ENCODE data around the gene UBE2E2.
"Not testable (repeated sequence)": the region's sequence is repeated elsewhere in the genome, so short reads cannot be mapped to it uniquely, and the experiment has no call there.

Gene UBE2E2

DNA sequence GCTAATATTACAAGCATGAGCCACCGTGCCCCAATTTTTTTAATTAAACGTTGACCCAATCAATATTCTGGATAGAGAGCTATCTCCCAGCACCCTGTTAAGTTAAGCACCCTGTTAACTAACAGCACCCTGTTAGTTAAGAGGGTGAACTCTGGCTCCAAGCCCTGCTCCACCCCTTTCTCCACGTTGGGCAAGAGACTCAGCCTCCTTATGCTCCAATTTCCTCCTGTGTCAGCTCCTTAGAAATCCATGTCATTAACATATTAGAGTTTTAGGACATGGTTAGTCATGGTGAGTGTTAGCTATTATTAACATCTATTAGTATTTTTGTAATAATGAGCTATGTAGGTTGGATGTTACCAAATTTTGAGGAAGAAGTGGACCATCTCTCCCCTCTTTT, 385.4 kb downstream of the UBE2E2 start:
- DNase-seq (ENCODE audit: low spot score) = no peak

DNA sequence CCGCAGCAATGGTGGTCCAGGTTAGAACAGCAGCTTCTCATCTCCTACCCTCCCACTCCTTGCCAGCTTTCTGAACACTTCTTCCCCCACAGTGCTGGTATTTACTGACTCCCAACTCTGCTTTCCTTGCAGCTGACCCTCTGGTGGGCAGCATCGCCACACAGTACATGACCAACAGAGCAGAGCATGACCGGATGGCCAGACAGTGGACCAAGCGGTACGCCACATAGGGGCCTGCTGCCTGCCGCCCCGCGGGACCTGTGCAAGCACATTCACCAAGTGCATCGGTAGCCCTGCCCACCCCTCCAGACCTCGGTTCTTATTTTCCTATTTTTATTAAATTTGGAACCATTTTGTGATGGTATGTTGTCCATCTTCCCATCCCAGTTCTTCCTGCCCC, 386.5 kb downstream of the UBE2E2 start:
- DNase-seq (ENCODE audit: low spot score) = no peak

DNA sequence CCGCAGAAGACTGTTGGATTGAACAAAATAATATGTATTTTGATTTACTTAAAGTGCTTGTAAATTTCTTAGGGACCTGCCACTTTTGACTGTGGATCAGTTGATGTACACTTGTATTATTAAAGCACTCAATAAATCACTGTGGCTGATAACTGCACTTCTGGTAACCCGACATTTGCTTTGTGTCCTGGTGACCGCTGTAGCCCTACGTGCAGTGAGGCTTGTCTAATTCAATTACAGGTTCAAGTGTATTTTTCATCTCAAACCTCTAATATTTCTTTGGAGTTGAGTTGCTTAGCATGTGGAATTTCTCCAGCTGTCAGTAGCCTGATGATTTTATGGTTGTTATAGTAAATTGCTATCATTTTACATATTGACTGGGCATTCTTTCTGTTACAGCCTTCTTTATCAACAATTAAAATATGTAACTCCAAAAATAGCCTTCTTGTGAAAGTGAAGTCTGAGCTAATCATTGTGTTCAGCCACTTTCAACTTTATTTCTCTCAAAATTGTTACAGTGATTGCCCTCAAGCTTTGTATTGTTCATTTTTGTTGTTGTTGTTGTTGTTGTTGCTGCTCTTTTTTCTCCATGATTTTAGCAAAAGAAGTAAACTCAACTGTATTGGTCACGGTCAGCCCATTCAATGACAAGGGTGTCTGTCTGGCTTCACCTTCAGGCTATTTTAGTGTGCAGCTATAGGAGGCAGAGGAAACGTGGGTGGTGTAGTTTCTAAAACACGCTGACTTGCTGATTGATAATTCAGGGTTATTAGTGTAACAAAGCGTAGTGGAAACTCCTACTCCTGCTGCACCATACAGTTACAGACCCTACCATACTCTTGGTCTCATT, 387.5 kb downstream of the UBE2E2 start:
- no peak for DNase-seq (ENCODE audit: low spot score)

DNA sequence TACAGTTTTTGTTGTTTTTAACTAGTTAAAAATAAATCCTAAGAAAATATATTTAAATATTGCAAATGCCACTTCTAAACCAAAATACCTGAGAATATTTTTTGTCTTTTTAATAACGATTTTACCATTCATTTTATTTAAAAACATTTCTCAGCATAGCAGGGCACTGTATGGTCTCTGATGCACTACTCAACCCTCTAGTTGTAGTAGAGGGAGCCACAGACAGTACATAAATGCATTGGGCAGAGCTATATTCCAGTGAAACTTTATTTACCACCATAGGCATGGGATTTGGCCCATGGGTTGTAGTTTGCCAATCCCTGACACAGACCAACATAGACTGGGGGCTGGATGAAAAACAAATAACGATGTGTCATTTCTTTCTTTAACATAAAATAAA, 388.2 kb downstream of the UBE2E2 start:
- DNase-seq (ENCODE audit: low spot score) = no peak

DNA sequence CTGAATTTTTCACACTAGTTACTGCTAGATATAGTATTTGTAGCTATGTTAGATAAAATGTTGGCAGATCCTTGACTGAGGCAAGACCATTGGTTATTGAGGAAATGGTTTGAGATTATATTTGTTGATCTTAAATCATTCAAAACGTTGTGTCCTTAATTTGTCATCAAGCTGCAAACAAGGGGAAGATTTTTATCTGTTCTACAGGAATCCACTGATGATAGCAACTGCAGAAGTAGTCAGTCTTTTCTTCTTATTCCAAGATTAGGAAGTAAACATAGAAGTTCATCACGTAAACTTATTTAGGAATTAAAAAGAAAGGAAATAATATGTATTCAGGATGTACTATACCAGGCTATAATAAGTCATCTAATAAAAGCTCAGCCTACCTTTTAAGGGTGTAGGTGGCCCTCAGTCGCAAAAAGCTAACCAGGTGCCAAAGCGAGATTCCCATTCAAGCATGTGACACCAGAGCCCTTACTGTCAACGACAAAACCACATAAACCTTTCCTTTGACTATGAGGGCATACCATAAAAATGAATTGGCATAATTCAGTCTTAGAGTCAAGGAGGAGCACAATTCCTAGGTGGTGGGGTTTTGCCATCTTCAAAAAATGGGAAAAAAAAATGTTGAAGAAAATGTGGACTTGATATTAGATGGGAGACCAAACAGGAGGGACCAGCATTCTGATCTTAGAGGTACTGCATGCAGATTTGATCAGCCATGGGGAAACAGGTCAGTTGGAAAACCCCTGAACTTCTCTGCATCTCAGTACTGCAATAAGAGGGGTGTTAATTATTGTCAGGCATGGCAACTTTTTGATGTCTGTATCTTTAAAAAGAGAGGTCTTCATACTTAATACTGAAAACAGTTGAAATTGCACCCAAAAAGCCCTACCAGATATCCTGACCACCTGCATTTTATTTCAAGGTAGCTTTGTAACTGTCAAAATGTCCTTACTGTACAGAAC, 390.1 kb downstream of the UBE2E2 start:
- no peak for DNase-seq (ENCODE audit: low spot score)

DNA sequence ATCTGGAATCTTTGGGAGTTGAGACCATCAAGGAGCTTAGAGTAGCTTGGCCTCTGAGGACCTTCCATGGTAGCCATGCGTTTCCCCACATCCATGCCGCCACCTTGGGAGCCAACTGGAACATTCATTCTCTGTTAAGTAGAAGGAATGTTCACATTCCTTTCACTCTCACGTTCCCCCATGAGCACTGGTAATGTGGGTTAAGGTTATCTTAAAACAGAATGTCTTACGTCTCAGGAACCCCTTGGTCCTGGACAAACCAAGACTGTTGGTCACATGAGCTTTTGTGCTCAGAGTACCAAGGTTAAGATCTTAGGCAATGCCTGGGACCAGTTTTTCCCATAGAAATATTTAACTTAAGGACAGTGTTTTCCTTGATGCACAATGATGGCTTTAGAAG, 390.9 kb downstream of the UBE2E2 start:
- no peak for DNase-seq (ENCODE audit: low spot score)

DNA sequence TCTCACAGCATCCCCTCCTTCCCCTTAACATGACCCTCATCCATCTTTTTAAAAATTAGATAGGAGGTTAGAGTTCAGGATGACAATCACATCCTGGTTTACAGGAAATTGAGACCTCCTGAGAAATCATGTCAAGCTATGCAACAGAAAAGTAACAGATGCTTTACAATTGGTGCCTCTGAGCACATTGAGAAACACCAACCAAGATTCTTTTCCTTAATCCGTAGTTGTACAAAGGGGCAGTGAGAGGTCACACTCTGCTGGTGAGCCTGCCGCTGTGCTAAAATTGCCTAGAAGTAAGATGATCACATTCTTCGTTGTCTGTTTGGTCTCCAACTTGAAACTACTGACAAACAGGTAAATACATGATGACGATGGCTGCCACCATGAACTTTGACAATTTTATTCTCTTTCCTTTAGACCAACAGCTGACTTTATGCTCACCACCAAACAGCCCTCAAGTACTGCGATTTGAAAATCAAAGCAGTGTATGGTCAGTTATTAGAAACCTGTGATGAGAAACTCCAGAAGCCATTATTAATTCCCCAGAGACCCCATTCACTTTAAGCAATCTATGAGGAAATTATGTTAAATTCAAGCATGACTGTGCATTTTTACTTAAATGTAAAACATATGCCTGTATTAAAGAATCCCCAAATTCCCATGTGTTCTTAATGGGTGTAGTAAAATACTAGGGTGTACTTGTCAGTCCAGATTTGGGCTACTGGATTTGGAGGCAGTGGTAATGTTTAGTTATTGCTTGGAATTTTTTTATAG, 392.0 kb downstream of the UBE2E2 start:
- no peak for DNase-seq (ENCODE audit: low spot score)

DNA sequence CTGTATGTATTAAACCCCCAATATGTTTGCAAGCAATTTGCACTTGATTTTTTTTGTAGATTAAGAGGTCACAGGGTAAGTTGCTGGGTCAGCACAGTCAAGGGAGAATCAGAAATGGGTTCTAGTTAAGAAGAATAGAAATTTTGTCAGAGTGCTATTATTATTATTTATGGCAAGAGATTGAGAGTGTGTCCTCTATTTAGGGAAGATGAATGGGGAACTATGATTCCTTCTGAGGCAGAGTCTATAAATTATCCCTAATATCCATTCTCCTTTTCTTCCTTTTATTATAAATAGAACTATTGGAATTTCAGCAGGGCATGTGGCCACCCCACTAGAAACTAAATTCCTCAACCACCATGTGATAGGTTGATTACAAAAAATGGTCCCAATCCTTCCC, 392.7 kb downstream of the UBE2E2 start:
- no peak for DNase-seq (ENCODE audit: low spot score)

DNA sequence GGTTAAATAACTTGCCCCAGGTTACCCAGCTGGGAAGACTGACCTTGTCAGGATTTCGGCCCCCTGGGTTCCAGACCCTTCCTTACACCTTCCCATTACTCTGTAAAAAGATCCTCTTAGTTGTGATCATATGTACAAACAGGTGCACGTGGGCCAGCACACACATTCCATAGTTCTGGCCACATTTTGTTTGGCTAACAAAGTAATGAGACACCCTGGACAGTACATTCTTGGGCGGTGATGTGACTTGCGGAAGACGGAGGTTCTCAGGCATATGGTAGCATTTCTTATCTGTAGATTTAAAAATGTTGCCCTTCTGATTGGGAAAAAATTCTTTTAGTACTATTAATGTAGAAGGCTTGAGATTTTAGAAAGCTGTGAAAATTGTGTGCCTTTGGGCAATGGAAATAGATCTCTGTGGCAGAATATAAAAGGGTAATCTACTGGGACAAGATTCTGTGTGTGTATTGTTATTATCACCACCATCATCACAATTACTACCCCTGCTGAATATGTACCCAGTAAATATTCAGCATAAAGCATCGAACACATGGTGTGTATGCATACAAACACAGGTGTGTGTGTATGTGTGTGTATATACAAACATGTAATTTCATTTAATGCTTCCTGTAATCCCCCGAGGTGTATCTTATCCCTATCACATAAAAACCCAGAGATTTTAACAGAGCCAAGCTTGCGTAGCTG, 397.2 kb downstream of the UBE2E2 start:
- DNase-seq (ENCODE audit: low spot score) = no peak

DNA sequence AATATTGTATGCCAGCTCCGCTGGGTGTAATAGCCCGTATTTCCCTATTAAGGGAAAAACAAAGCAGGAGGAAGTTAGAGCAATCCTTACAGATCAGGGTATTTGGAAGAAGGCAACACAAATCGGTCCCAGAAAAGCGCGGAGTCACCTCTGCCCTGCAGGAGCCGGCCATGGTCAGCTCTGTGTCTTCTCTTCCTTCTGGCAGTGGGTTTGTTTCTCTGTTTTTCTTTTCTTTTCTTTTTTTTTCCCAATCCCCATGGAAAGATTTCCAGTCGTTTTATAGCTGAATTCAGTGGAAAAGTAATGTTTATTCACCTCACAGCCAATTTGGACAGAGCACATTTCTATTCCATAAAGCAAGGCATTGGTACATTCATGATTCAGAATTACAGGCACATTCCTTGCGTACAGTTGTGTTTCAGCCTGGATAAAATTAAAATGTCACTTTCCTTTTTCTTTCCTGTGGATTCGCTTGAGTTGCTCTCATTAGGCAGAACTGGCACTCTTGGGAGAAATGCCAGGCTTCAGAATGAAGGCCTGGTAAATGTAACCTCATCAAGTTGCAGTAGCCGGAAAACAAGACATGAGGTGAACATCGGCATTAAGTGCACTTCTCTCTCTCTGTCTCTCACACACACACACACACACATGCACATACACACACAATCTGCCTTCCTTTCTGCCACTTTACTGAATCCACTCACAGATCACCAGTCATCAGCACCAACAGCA, 398.1 kb downstream of the UBE2E2 start:
- no peak for DNase-seq (ENCODE audit: low spot score)

DNA sequence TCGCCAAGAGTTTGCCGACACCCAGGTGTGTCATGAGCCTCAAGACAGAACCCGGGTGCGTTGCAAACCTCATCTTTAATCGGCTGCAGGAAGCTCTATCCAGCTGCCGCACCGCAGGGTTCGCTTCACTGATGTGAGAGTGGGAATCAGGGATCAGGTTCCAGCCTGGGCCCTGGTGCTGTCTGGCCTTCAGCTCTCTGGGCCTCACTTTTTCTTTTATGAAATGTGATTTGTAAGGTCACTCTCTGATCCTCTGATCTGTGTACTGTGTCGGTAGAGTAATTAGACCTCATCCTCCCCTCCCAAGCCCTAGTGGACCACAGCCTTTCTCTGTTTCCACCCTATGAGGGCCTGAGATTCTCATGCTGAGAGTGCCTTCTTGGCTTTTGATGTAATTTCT, 399.8 kb downstream of the UBE2E2 start:
- DNase-seq (ENCODE audit: low spot score) = no peak

DNA sequence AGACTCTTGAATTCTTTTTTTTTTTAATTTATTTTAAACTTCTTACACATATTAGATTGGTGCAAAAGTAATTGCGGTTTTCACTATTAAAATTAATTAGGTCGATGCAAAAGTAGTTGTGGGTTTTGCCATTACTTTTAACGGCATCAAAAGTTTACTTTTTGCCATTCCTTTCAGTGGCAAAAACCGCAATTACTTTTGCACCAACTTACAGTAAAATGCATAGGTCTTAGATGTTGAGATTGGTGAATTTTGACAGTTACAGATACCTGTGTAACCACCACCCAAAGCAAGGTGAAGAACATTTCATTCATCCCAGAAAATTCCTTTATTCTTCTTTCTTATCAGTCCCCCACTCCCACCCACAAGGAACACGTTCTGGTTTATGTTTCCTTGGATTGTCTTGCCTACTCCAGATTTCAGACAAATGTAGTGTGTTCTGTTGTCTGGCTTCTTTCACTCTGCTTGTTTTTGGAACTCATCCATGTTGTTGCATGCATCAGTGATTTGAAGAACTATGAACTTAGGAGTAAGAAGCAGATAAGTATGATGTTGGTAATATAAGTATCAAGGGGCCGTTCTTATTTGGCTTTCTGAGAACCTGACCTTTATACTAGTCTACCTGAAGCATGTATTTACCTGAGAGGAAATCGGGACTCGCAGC, 404.2 kb downstream of the UBE2E2 start:
- no peak for DNase-seq (ENCODE audit: low spot score)

DNA sequence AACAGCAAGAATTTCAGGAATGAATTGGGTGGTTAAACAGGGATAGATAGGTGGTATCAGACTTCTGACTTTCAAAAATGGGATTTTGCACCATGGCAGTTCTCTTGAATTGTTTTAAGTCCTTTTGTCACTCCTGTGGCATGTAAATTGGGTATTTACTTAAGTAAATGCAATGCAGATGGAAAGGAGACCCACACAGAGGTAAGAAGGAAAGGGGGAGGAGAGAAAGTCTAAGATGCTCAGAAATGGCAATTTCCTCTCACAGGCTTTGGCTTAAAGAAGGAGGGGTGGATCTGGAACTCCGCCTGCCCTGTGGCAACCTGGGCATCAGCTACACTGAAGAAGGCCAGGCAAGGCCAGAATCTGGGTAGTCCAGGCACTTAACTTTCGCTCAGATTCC, 405.5 kb downstream of the UBE2E2 start:
- no peak for DNase-seq (ENCODE audit: low spot score)

DNA sequence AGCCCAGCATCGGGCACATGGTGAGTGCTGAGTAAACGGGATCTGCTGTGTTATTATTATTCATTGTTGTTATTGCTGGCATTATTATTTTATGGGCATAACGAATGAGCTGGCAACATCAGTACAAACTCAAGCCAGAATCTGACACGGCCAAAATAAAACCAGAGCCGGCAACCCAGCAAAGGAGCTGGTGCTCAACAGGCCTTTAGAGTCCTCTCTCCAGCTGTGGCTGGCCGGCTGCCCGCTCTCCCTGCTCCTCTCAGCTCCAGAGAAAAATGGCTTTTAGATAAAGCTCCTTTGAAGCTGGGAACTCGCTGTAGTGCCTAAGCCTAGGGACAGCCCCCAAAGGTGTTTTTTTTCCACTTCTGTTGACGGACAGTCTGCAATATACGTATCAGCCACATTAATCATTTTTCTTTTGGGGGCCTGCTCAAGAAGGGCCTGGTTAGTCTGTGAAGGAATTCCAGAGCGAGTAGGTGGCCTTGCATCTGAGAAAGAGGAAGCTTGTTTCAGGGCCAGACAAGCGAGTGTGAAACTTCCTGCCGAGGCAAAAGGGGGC, 408.7 kb downstream of the UBE2E2 start:
- no peak for DNase-seq (ENCODE audit: low spot score)

DNA sequence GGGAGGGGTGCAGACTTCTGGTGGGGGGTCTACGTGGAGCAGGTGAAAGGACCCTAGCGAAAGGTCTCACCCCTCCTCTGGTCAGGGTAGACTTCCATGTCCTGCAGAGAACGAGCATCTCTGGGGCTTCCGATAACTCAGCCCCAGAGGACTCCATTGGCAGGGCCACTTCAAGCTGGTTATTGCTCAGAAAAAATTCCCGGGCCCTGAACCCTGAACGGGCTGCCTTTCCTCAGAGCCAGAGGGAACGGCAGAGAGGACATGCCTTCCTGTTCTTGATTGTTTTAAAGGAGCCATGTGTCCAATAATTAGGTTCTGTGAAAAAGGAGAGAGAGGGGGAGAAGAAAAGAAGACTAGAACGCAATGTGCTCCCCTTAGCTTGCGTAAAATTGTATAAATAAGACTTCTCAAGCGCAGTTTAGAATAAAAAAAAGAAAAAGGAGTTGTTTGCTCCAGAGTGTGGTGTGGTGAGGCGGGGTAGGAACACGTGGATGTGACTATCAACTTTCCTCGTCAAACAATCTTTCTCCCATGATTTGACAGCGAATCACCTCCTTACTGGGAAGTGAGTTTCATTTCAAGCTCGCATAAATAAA, 409.3 kb downstream of the UBE2E2 start:
- DNase-seq (ENCODE audit: low spot score) = no peak

DNA sequence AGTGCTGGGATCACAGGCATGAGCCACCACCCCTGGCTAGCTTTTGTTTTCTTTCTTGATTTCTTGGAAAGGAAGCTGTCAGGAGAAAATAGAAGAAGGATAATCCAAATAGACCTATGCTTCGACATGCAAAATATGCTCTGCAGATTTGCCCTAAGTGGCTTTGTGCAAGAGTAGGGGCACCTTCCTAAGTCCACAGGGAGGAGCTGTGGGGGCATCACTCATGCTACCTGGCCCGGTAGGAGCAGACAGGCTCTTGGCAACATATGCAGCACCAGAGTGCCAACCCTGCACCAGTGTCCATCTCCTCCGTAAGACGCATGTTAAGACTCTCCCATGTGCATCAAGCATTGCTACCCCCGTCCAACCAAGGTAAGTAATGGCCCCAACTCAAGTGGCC, 411.9 kb downstream of the UBE2E2 start:
- no peak for DNase-seq (ENCODE audit: low spot score)

DNA sequence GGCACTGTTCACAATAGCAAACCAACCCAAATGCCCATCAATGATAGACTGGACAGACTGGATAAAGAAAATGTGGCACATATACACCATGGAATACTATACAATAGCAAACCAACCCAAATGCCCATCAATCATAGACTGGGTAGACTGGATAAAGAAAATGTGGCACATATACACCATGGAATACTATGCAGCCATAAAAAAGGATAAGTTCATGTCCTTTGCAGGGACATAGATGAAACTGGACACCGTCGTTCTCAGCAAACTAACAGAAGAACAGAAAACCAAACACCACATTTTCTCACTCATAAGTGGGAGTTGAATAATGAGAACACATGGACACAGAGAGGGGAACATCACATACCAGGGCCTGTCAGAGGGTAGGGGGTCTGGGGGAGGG, 415.3 kb downstream of the UBE2E2 start:
- DNase-seq (ENCODE audit: low spot score) = not testable (repeated sequence)

DNA sequence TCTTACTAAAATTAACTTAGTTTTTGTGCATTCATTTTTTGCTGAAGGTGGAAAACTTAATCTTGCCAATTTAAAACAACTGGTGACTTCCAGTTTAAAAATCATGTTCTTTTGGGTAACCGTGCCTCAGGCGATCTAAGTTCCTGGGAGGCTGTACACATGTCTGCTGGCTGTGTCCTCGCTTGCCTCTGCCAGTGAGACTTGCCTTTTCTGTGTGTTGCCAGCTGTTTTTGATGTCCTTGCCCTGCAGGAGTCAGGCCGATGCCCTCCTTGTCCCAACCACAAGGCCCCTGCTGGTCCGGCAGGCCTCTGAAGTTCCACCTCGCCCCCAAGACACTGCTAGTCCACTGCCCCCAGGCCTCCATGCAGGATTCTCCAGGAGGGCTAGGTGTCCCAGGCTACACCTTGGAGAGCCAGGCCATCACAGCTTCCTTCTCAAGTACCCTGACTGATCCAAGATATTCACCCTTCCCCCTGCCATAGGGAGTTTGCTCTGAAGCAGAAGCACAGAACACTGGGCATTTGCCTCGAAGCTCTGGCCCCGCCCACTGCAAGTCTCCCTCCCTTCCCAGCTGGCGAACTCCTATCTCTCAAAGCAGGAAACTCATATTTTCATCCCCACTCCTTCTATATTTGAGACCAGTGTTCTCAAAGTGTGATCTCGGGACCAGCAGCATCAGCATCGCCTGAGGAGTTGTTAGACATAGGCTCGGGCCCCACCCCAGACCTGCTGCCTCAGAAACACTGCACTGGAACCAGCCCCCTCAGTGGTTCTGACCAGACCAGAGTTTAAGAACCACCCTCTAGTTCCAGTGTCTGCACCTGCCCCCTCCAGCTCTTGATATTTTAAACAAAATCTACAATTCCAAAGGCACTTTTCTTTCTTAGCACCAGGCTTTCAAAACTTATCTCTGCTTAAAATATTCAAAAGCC, 416.8 kb downstream of the UBE2E2 start:
- DNase-seq (ENCODE audit: low spot score) = no peak

DNA sequence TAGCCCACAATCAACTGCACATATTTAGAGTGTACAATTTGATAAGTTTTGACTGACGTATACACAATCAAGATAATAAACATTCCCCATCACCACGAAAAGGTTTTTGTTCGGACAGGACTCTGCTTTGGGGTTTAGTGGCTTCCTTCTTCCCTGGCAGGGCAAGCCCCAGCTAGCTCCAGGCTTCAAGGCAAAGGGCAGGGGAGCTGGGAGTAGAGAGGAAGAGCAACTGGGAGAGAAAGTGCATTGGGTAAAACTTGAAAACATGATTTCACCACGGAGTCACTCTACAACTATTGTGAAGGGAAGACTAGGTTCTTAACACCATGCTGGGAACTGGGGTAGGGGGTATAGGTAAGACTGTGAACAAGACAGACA, 417.5 kb downstream of the UBE2E2 start:
- DNase-seq (ENCODE audit: low spot score) = no peak

Measured in iPS-NIHi11 (cell line).